Pancreas (tissue), 10 donors: Measurements from ENCODE around the gene SAMM50. TPM values are rescaled to one million over a fixed set of nuclear protein-coding genes. Genes with fewer than 3 reads are reported as not detected.

Experiments used
- ATAC-seq, 4 donors: fragments of 200-7000 bp; cut with Tn5 transposase; one replicate each; pipeline versions ENCODE4 v1.8.0 to v1.9.1; 2020; ENCODE audit warnings: mild to moderate bottlenecking in 4 of 4, moderate library complexity in 4 of 4
- DNase-seq, 6 donors: peaks; one replicate each; pipeline ENCODE4 v3.0.0-alpha.2; 2020
- FAIRE-seq: peaks from 2 replicates; lab custom pipeline; 2012; peaks lifted over from hg19 to GRCh38; lab: Jason Lieb, UNC
- H3K27ac ChIP-seq, 4 donors: fragments of 200-600 bp; sonication (generic); 1 replicate in 3 of 4; 2 replicates in 1 of 4; pipeline versions ENCODE4 v1.5.0 to v1.8.0; 2020
- H3K27me3 ChIP-seq, 4 donors: fragments of 200-600 bp; one replicate each; pipeline ENCODE4 v1.8.0; 2021
- H3K36me3 ChIP-seq, 3 donors: fragments of 200-600 bp; sonication (generic) in 1 of 3; one replicate each; pipeline versions ENCODE4 v1.5.0 to v1.8.0; 2020 to 2021
- H3K4me1 ChIP-seq, 3 donors: fragments of 200-600 bp; one replicate each; pipeline ENCODE4 v1.8.0; 2021
- H3K4me3 ChIP-seq, 4 donors: fragments of 200-600 bp; sonication (generic) in 2 of 4; one replicate each; pipeline versions ENCODE4 v1.5.0 to v1.8.0; 2020 to 2021
- H3K9me3 ChIP-seq, 4 donors: fragments of 200-600 bp; one replicate each; pipeline ENCODE4 v1.8.0; 2021
- WGBS, 2 donors: extraction: QIAGEN DNeasy Blood & Tissue Kit; methylation state at CpG; one replicate each; pipeline ENCODE4 v1.1.7; 2013; 5-methylcytosine and 5-hydroxymethylcytosine counted together
- intact Hi-C, 3 donors: fragments of 100-400 bp; cut with DNase I; formaldehyde crosslinking; loops; one replicate each; pipeline versions ENCODE4 v1.11.1 to v1.14.2; 2022
- polyA plus RNA-seq, 2 donors: library from polyadenylated mRNA; stranded (reverse); fragments of 200-250 nt; gene quantifications; one replicate each; pipeline ENCODE4 v1.2.3, GENCODE V29; 2013
- total RNA-seq, 6 donors: library from RNA; stranded (reverse); fragmentation: NEBNext Ultra II Directional in 4 of 6; extraction: Animal tissue kit (Norgen Biotek cat#: 25700) in 4 of 6; gene quantifications; one replicate each; pipeline versions ENCODE4 v1.2.1 to v1.2.4, GENCODE V29; 2021 to 2023
- TF ChIP-seq, protein P1 (sequence below), 4 donors: fragments of 200-600 bp; sonication (generic) in 3 of 4; IDR thresholded peaks; one replicate each; pipeline versions ENCODE4 v1.5.0 to v1.8.0; 2021; ENCODE audit warnings: antibody characterized with exemption in 4 of 4
- donor health status: healthy with polysubstance abuse.
- donor health status: DM: no; HTN: no; CAD: no; lungs with moderate emphysema.
- donor health status: DM: no; HTN: no; CAD: no.
- donor health status: control.
- donor health status: control.
- donor health status: Bipolar disorder and iron deficiency.
- donor health status: DM: yes; HTN: yes; CAD: no.
- donor health status: DM: no; HTN: no; CAD: no.
- donor health status: DM: no; HTN: no; CAD: no.
- donor health status: DM: yes; HTN: yes; CAD: no.

Gene SAMM50
- total and polyA plus RNA-seq, 8 donors, result 9.1 to 24.4 (median 17.5) TPM

DNA sequence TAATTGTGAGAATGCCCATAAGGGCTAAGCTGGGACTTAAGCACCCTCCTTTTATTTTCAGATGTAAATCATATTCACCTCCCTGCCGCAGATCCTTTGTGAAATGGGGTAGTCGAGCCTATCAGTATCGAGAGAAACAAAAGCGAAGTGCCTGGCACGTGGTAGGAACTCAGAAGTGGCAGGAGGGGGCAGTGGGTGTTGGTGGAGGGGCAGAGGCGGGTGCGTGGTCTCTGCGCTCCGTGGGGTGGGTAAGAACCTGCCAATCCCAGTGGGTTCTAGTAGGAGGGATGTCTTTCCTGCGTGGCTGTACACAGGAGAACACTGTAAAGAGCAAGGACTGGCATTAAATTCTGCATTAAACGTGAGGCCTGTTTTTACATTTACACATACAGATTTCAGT lies 47.1 kb downstream of the SAMM50 start:
- Histone ChIP-seq H3K27ac (no peak overlapping the region), H3K27me3 (no peaks in the 10 kb centered on the region), H3K4me3 (no peak overlapping the region), H3K9me3 (no peaks in the 10 kb centered on the region), H3K4me1 (no peaks in the 10 kb centered on the region), H3K36me3 (peaks cover 0 to 12% (median 0%) of the 10 kb centered on the region in 3 donors)
- TF ChIP-seq, protein P1, sequence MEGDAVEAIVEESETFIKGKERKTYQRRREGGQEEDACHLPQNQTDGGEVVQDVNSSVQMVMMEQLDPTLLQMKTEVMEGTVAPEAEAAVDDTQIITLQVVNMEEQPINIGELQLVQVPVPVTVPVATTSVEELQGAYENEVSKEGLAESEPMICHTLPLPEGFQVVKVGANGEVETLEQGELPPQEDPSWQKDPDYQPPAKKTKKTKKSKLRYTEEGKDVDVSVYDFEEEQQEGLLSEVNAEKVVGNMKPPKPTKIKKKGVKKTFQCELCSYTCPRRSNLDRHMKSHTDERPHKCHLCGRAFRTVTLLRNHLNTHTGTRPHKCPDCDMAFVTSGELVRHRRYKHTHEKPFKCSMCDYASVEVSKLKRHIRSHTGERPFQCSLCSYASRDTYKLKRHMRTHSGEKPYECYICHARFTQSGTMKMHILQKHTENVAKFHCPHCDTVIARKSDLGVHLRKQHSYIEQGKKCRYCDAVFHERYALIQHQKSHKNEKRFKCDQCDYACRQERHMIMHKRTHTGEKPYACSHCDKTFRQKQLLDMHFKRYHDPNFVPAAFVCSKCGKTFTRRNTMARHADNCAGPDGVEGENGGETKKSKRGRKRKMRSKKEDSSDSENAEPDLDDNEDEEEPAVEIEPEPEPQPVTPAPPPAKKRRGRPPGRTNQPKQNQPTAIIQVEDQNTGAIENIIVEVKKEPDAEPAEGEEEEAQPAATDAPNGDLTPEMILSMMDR (IDR thresholded peaks at IDR 0.05), result no peak
- no peak for DNase-seq
- no peak for ATAC-seq
- no peak for FAIRE-seq
- intact Hi-C loops, result no loop called here
- WGBS, 2 donors, result 88 to 91% methylated on average over 11 of the region's 11 CpGs

DNA sequence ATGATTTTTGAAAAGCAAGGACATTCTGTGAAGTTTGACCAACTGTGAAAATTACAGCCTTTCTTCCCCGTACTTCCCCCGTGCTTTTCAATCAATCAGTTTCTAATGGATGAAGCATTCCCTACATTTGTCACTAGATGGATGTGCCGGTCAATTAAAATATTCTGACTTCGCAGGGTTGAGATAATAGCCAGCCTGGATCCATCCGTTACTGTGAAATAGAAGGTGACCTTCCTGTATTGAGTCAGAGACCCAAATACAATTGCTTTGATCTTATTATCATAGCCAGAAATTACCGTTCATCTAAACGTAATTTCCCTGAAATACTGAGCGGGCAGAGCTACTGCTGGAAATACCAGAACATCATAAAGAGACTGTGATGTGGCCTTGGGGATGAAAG lies 47.8 kb downstream of the SAMM50 start:
- intact Hi-C loops, result no loop called here
- TF ChIP-seq, protein P1 (IDR thresholded peaks at IDR 0.05), result no peak
- FAIRE-seq (no peak), ATAC-seq (no peak), DNase-seq (no peak)
- Histone ChIP-seq H3K27ac (no peak overlapping the region), H3K9me3 (no peaks in the 10 kb centered on the region), H3K4me3 (no peak overlapping the region), H3K27me3 (no peaks in the 10 kb centered on the region), H3K4me1 (no peaks in the 10 kb centered on the region), H3K36me3 (peaks cover 0 to 6% (median 0%) of the 10 kb centered on the region in 3 donors)
- 81 to 90% methylated on average over 8 of the region's 8 CpGs for WGBS, 2 donors

GRCh38 chr22:44003405-44004103 lies 48.3 kb downstream of the SAMM50 start:
- DNase-seq (no peak), FAIRE-seq (no peak), ATAC-seq (no peak)
- no peaks in the 10 kb centered on the region for H3K27me3 ChIP-seq
- intact Hi-C loops, result no loop called here
- 84 to 93% methylated on average over 7 of the region's 7 CpGs for WGBS, 2 donors
- H3K27ac ChIP-seq, result no peak overlapping the region
- TF ChIP-seq, protein P1 (IDR thresholded peaks at IDR 0.05), result no peak
- H3K4me3 ChIP-seq, result no peak overlapping the region
- H3K36me3 ChIP-seq, result peaks cover 0 to 5% (median 0%) of the 10 kb centered on the region in 3 donors
- H3K9me3 ChIP-seq, result no peaks in the 10 kb centered on the region
- no peaks in the 10 kb centered on the region for H3K4me1 ChIP-seq

GRCh38 chr22:44004104-44004460 lies 48.8 kb downstream of the SAMM50 start:
- no peaks in the 10 kb centered on the region for H3K9me3 ChIP-seq
- DNase-seq (no peak), ATAC-seq (no peak), FAIRE-seq (no peak)
- H3K36me3 ChIP-seq, result no peaks in the 10 kb centered on the region
- H3K27me3 ChIP-seq, result no peaks in the 10 kb centered on the region
- intact Hi-C loops, result no loop called here
- H3K4me1 ChIP-seq, result no peaks in the 10 kb centered on the region
- WGBS, 2 donors, result 91 to 92% methylated on average over 7 of the region's 7 CpGs
- no peak overlapping the region for H3K4me3 ChIP-seq
- TF ChIP-seq, protein P1 (IDR thresholded peaks at IDR 0.05), result no peak
- no peak overlapping the region for H3K27ac ChIP-seq

DNA sequence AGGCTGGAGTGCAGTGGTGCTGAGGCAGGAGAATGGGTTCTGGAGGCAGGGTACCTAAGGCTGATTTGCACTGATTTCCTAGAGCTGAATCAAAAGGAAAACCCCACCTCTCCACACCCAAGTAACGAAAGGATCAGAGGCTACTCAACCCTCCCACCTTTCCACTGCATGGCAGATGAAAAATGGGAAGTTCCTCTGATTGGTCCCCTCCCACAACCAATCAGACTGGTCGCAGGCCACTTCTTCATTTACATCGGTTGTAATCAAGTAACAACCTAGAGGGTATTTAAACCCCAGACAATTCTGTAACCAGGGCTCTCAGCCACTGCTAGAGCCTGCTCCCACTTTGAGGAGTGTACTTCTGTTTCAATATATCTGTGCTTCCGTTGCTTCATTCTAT lies 50.3 kb downstream of the SAMM50 start:
- no peak for FAIRE-seq
- no peak for DNase-seq
- H3K4me1 ChIP-seq, result no peaks in the 10 kb centered on the region
- intact Hi-C loops, result no loop called here
- H3K9me3 ChIP-seq, result no peaks in the 10 kb centered on the region
- 95 to 96% methylated on average over 4 of the region's 4 CpGs for WGBS, 2 donors
- H3K4me3 ChIP-seq, result no peak overlapping the region
- no peak overlapping the region for H3K27ac ChIP-seq
- ATAC-seq, result no peak
- no peaks in the 10 kb centered on the region for H3K36me3 ChIP-seq
- no peaks in the 10 kb centered on the region for H3K27me3 ChIP-seq
- TF ChIP-seq, protein P1 (IDR thresholded peaks at IDR 0.05), result no peak
